MM.1S (cell line): Measurements from ENCODE around the gene GTF2IRD1.

ENCODE experiments used
- CTCF ChIP-seq: fragments of 300-600 bp; sonication (generic); IDR thresholded peaks from 2 replicates; pipeline ENCODE4 v1.5.1; 2016; ENCODE audit warnings: antibody characterized with exemption, low read length, mixed read lengths
- EZH2phosphoT487 ChIP-seq: fragments of 300-600 bp; sonication (generic); IDR thresholded peaks from 2 replicates; pipeline ENCODE4 v1.6.1; 2018; ENCODE audit warnings: antibody characterized with exemption, low read length

- TF ChIP-seq EZH2phosphoT487 (no peak), CTCF (no peak)
These were observed 64.3 kb downstream of the GTF2IRD1 start for GRCh38 chr7:74518041-74518440.
